ENCODE results near the gene GBX1.

GBX1 gene

DNA sequence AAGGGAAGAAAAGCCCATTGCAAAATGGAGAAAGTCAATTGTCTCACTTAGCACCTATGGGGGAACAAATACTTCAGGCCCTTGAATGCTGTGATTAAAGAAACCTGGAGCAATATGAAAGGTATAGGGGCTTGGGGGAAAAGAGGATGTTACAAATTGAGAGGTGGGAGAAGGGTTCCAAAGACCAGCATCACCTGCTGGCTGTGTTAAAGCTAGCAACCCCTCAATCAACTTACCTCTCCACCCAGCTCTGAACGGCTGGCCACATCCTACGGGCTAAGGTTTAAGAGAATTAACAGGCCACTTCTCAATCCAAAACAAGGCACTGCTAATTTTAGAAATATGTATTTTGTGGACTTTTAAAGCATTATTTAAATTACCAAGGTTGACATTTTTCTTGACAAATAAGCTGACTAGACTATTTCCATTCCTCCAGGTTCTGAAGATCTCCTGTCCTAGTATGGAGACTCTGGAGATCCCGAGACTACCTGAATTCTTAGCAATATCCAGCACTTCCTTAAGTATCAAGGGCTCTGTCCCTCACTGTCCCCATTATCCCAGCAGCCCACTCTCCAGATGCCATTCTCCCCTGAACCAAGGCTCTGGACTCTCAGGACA lies 43.8 kb upstream of the GBX1 start:
- ATAC-seq (ENCODE audit: low read depth) (no peak), DNase-seq (ENCODE audit: low spot score) (no peak)
- Histone ChIP-seq H3K36me3 (ENCODE audit: low read depth) (peaks cover 31% of the 10 kb centered on the region), H3K9me3 (ENCODE audit: severe bottlenecking) (no peaks in the 10 kb centered on the region), H3K27ac (ENCODE audit: poor library complexity, severe bottlenecking) (no peak overlapping the region), H3K27me3 (ENCODE audit: insufficient read depth, poor library complexity, severe bottlenecking) (no peaks in the 10 kb centered on the region), H3K4me3 (ENCODE audit: severe bottlenecking) (no peak overlapping the region), H3K4me1 (ENCODE audit: insufficient read depth, poor library complexity, severe bottlenecking) (no peaks in the 10 kb centered on the region)
- TF ChIP-seq, protein P1, sequence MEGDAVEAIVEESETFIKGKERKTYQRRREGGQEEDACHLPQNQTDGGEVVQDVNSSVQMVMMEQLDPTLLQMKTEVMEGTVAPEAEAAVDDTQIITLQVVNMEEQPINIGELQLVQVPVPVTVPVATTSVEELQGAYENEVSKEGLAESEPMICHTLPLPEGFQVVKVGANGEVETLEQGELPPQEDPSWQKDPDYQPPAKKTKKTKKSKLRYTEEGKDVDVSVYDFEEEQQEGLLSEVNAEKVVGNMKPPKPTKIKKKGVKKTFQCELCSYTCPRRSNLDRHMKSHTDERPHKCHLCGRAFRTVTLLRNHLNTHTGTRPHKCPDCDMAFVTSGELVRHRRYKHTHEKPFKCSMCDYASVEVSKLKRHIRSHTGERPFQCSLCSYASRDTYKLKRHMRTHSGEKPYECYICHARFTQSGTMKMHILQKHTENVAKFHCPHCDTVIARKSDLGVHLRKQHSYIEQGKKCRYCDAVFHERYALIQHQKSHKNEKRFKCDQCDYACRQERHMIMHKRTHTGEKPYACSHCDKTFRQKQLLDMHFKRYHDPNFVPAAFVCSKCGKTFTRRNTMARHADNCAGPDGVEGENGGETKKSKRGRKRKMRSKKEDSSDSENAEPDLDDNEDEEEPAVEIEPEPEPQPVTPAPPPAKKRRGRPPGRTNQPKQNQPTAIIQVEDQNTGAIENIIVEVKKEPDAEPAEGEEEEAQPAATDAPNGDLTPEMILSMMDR (IDR thresholded peaks at IDR 0.05; ENCODE audit: poor library complexity, severe bottlenecking) = no peak

DNA sequence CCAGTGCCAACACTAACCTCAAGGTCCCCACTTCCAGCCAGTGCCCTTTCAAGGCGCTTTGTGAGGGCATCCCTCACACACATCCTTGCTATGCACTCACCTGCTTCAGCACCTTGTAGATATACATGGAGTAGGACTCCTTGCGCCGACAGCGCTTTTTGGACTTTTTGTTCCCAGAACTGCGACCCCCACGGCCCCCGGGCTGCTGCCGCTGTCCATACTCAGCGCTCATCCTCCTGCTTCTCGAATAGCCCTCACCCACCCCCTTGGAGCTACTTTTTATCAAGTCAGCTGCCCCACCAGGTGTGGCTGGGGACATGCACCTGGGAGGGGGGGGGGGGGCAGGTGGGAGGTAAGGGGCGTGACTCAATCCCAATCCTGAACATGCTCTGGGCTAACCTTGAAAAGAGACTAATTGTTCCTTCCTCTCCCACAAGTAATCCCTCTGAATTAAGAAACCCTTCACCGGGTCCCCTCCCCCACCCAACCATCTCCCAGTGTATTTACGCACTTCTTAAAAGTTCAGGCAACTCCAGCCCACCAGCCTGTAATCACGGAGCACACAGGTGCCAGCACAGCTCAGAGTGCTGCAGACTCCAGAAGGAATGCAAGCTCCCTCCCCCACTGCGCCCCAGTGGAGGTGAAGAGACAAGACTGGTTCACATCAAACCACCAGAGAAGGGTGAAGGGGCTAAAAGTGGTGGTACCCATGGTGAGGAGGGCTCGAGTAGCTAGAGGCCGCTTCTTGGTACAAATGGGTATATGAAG lies 42.8 kb upstream of the GBX1 start, which contains the start of gene H2BK1:
Gene H2BK1, minus strand, starts transcription at position 402 of the 768 bp plus-strand sequence. Its CDS starts 170 bp downstream, at position 232.
- DNase-seq (ENCODE audit: low spot score) (peak; percentile 36), ATAC-seq (ENCODE audit: low read depth) (no peak)
- Histone ChIP-seq H3K4me3 (ENCODE audit: severe bottlenecking) (no peak within 1 kb of the TSS), H3K36me3 (ENCODE audit: low read depth) (peaks cover 21% of the 10 kb centered on the region), H3K27me3 (ENCODE audit: insufficient read depth, poor library complexity, severe bottlenecking) (peaks cover 10% of the 10 kb centered on the region), H3K27ac (ENCODE audit: poor library complexity, severe bottlenecking) (no peak within 1 kb of the TSS), H3K9me3 (ENCODE audit: severe bottlenecking) (no peaks in the 10 kb centered on the region), H3K4me1 (ENCODE audit: insufficient read depth, poor library complexity, severe bottlenecking) (no peaks in the 10 kb centered on the region)
- TF ChIP-seq, protein P1 (IDR thresholded peaks at IDR 0.05; ENCODE audit: poor library complexity, severe bottlenecking) = no peak

DNA sequence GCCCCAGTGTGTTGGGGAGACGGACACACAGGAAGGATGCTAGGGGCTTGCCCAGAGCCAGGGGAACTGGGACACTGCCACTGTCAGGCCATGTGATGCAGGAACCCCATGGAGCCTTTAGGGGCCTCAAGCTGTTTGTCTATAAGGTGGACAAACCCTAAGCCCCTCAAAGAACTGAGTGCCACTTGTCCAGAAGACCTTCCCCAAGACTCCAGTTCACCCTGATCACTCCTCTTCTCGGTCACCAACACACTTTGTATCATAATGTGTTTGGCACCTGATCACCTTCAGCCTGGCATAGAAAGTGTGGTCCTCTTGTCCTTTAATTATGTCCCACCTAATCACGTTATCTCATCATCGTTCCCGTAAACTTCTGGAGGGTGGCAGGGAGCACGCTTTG lies 42.1 kb upstream of the GBX1 start:
- Histone ChIP-seq H3K4me3 (ENCODE audit: severe bottlenecking) (no peak overlapping the region), H3K4me1 (ENCODE audit: insufficient read depth, poor library complexity, severe bottlenecking) (no peaks in the 10 kb centered on the region), H3K27me3 (ENCODE audit: insufficient read depth, poor library complexity, severe bottlenecking) (peaks cover 17% of the 10 kb centered on the region), H3K9me3 (ENCODE audit: severe bottlenecking) (no peaks in the 10 kb centered on the region), H3K27ac (ENCODE audit: poor library complexity, severe bottlenecking) (no peak overlapping the region), H3K36me3 (ENCODE audit: low read depth) (peaks cover 14% of the 10 kb centered on the region)
- TF ChIP-seq, protein P1 (IDR thresholded peaks at IDR 0.05; ENCODE audit: poor library complexity, severe bottlenecking) = no peak
- no peak for ATAC-seq (ENCODE audit: low read depth)
- no peak for DNase-seq (ENCODE audit: low spot score)

DNA sequence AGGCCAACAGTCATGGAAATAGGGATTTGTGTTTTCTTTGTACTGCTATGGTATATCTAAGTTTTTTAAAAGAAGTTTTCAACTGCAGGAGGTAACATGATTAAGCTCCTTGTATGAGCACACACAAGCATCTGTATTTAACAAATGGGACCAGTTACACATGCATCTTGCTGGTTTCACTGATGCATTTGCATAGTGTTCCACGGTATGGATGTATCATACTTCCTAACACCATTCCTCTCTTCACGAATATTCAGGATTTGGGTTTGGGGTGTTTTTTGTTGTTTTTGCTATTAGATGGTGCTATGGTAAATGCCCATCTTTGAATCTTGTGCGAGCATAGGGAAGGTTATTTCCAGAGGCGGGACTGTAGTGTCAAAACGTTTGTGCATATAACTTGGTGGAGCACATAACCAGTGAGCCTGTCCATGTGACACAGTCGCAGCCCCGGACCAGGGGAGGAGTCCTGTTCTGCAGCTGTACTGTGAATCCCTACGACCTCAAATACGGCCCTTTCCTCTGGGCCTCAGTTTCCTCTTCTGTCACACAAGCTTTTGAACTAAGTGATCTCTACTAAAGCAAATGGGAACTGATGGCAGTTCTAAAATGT lies 40.9 kb upstream of the GBX1 start:
- no peak overlapping the region for H3K27ac ChIP-seq (ENCODE audit: poor library complexity, severe bottlenecking)
- peaks cover 29% of the 10 kb centered on the region for H3K27me3 ChIP-seq (ENCODE audit: insufficient read depth, poor library complexity, severe bottlenecking)
- ATAC-seq (ENCODE audit: low read depth) = no peak
- H3K36me3 ChIP-seq (ENCODE audit: low read depth) = peaks cover 2% of the 10 kb centered on the region; the same call in 1 of the 2 replicates
- H3K9me3 ChIP-seq (ENCODE audit: severe bottlenecking) = no peaks in the 10 kb centered on the region
- no peak overlapping the region for H3K4me3 ChIP-seq (ENCODE audit: severe bottlenecking)
- TF ChIP-seq, protein P1 (IDR thresholded peaks at IDR 0.05; ENCODE audit: poor library complexity, severe bottlenecking) = no peak
- DNase-seq (ENCODE audit: low spot score) = peak; percentile 7
- H3K4me1 ChIP-seq (ENCODE audit: insufficient read depth, poor library complexity, severe bottlenecking) = no peaks in the 10 kb centered on the region
